ENCODE measurements around the gene TXN2.

DNA sequence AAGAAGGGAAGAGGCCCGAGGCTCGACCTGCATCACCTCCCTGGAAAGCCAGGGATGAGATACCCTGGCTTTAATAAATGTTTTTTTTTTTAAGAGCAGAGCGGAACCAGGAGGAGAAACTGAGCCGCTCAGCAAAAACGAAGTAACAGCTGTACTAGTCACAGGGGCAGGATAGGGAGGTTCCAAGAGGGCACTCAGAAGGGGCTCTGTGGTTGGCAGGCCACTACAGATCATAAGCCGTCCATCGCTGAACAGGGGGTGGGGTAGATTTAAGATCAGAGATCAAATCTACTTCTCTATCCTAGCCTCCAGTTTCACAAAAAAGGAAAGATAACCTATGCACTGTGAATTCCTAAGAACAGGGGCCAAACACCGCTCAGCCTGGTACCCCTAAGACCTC lies 46.9 kb upstream of the TXN2 start:
- TF ChIP-seq, protein P1, sequence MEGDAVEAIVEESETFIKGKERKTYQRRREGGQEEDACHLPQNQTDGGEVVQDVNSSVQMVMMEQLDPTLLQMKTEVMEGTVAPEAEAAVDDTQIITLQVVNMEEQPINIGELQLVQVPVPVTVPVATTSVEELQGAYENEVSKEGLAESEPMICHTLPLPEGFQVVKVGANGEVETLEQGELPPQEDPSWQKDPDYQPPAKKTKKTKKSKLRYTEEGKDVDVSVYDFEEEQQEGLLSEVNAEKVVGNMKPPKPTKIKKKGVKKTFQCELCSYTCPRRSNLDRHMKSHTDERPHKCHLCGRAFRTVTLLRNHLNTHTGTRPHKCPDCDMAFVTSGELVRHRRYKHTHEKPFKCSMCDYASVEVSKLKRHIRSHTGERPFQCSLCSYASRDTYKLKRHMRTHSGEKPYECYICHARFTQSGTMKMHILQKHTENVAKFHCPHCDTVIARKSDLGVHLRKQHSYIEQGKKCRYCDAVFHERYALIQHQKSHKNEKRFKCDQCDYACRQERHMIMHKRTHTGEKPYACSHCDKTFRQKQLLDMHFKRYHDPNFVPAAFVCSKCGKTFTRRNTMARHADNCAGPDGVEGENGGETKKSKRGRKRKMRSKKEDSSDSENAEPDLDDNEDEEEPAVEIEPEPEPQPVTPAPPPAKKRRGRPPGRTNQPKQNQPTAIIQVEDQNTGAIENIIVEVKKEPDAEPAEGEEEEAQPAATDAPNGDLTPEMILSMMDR (IDR thresholded peaks at IDR 0.05; ENCODE audit: low read length): no peak
- TF ChIP-seq EZH2 (IDR thresholded peaks at IDR 0.05; ENCODE audit: borderline replicate concordance, low read length): no peak

Data from OCI-LY1 (cell line).